Liver (tissue), 9 donors: Measurements from ENCODE around the gene POU6F2. TPM values are rescaled to one million over a fixed set of nuclear protein-coding genes. Genes with fewer than 3 reads are reported as not detected.

Experiments
- DNase-seq: peaks from one replicate; pipeline ENCODE4 v3.0.0-alpha.2; 2017; ENCODE audit warnings: low spot score
- H3K27ac ChIP-seq, 2 donors: one replicate each; pipeline ENCODE4 v1.7.0; 2013; ENCODE audit warnings: inconsistent platforms in 2 of 2, low read length in 2 of 2, control low read depth in 1 of 2, low read depth in 1 of 2, mild to moderate bottlenecking in 1 of 2
- H3K27me3 ChIP-seq, 4 donors: one replicate each; pipeline versions ENCODE4 v1.6.1 to v1.7.0; 2013; ENCODE audit warnings: low read length in 3 of 4, inconsistent platforms in 1 of 4, mild to moderate bottlenecking in 1 of 4, moderate library complexity in 1 of 4; ENCODE audit not compliant: control insufficient read depth in 4 of 4, insufficient read depth in 4 of 4
- H3K36me3 ChIP-seq, 4 donors: one replicate each; pipeline versions ENCODE4 v1.6.1 to v1.7.0; 2013; ENCODE audit warnings: low read length in 3 of 4, mild to moderate bottlenecking in 3 of 4, low read depth in 1 of 4, moderate library complexity in 1 of 4; ENCODE audit not compliant: control insufficient read depth in 4 of 4, insufficient read depth in 3 of 4
- H3K4me1 ChIP-seq, 4 donors: one replicate each; pipeline versions ENCODE4 v1.6.1 to v1.7.0; 2013; ENCODE audit warnings: low read length in 3 of 4, mild to moderate bottlenecking in 3 of 4, moderate library complexity in 1 of 4; ENCODE audit not compliant: control insufficient read depth in 4 of 4, insufficient read depth in 4 of 4
- H3K4me3 ChIP-seq, 3 donors: one replicate each; pipeline versions ENCODE4 v1.6.1 to v1.7.0; 2013; ENCODE audit warnings: low read length in 3 of 3, control low read depth in 1 of 3, low read depth in 1 of 3, mild to moderate bottlenecking in 1 of 3
- H3K9ac ChIP-seq, 2 donors: one replicate each; pipeline ENCODE4 v1.7.0; 2013; ENCODE audit warnings: low read length in 2 of 2, mild to moderate bottlenecking in 2 of 2, moderate library complexity in 2 of 2, control low read depth in 1 of 2, low read depth in 1 of 2
- H3K9me3 ChIP-seq, 4 donors: one replicate each; pipeline versions ENCODE4 v1.6.1 to v1.7.0; 2013; ENCODE audit warnings: low read length in 3 of 4; ENCODE audit not compliant: control insufficient read depth in 4 of 4
- EGR1 ChIP-seq, 2 donors: IDR thresholded peaks; 2 replicates each; pipeline ENCODE4 v1.6.1; 2016 to 2018; ENCODE audit warnings: antibody characterized with exemption in 2 of 2, low read depth in 2 of 2
- FOXA1 ChIP-seq: IDR thresholded peaks from 2 replicates; pipeline ENCODE4 v1.6.1; 2016; ENCODE audit warnings: antibody characterized with exemption
- FOXA2 ChIP-seq: IDR thresholded peaks from 2 replicates; pipeline ENCODE4 v1.6.1; 2016; ENCODE audit warnings: antibody characterized with exemption
- GABPA ChIP-seq, 2 donors: IDR thresholded peaks in 1 of 2; conservative IDR thresholded peaks in 1 of 2; 2 replicates each; pipeline ENCODE4 v1.6.1; 2016; ENCODE audit warnings: antibody characterized with exemption in 2 of 2, mild to moderate bottlenecking in 1 of 2, moderate library complexity in 1 of 2
- HNF4A ChIP-seq, 2 donors: conservative IDR thresholded peaks; 2 replicates each; pipeline ENCODE4 v1.6.1; 2016; ENCODE audit warnings: antibody characterized with exemption in 2 of 2, mild to moderate bottlenecking in 2 of 2
- HNF4G ChIP-seq: IDR thresholded peaks from 2 replicates; pipeline ENCODE4 v1.6.1; 2016; ENCODE audit warnings: antibody characterized with exemption
- JUND ChIP-seq, 2 donors: IDR thresholded peaks; 2 replicates each; pipeline ENCODE4 v1.6.1; 2016; ENCODE audit warnings: antibody characterized with exemption in 2 of 2
- NR2F2 ChIP-seq: IDR thresholded peaks from 2 replicates; pipeline ENCODE4 v1.6.1; 2016; ENCODE audit warnings: antibody characterized with exemption
- RAD21 ChIP-seq, 2 donors: IDR thresholded peaks; 2 replicates each; pipeline ENCODE4 v1.6.1; 2016; ENCODE audit warnings: antibody characterized with exemption in 2 of 2, mild to moderate bottlenecking in 2 of 2
- RXRA ChIP-seq, 2 donors: IDR thresholded peaks; 2 replicates each; pipeline ENCODE4 v1.6.1; 2017 to 2018; ENCODE audit warnings: antibody characterized with exemption in 2 of 2, mild to moderate bottlenecking in 1 of 2
- SP1 ChIP-seq: IDR thresholded peaks from 2 replicates; pipeline ENCODE4 v1.6.1; 2018; ENCODE audit warnings: antibody characterized with exemption, mild to moderate bottlenecking
- TAF1 ChIP-seq: conservative IDR thresholded peaks from 2 replicates; pipeline ENCODE4 v1.6.1; 2016; ENCODE audit warnings: antibody characterized with exemption, mild to moderate bottlenecking
- YY1 ChIP-seq: IDR thresholded peaks from 2 replicates; pipeline ENCODE4 v1.6.1; 2016; ENCODE audit warnings: antibody characterized with exemption, mild to moderate bottlenecking
- WGBS: extraction: QIAGEN DNeasy Blood & Tissue Kit; methylation state at CpG from one replicate; pipeline ENCODE4 v1.1.7; 2013; 5-methylcytosine and 5-hydroxymethylcytosine counted together
- polyA plus RNA-seq, 2 donors: library from polyadenylated mRNA; stranded (reverse) in 1 of 2; unstranded in 1 of 2; fragments of 200-250 nt in 1 of 2; fragments of >200 nt in 1 of 2; fragmentation: Nextera tagmentation in 1 of 2; extraction: Ambion mirVana in 1 of 2; gene quantifications; one replicate each; pipeline versions ENCODE4 v1.2.1 to v1.2.3, GENCODE V29; 2013 to 2015
- total RNA-seq, 2 donors: library from RNA; depleted of rRNA; stranded (reverse); fragments of >200 nt; gene quantifications; one replicate each; pipeline ENCODE4 v1.2.3, GENCODE V29; 2014
- TF ChIP-seq, protein P1 (sequence below): fragments of 150-350 bp; IDR thresholded peaks from 2 replicates; pipeline ENCODE4 v1.5.1; 2017; ENCODE audit warnings: improper control_type of control experiment, low read depth, low read length; ENCODE audit not compliant: missing input control
- TF ChIP-seq, protein P2 (sequence below): IDR thresholded peaks from 2 replicates; pipeline ENCODE4 v1.6.1; 2016; ENCODE audit warnings: antibody characterized with exemption
- TF ChIP-seq, protein P3 (sequence below): IDR thresholded peaks from 2 replicates; pipeline ENCODE4 v1.6.1; 2016; ENCODE audit warnings: antibody characterized with exemption
- TF ChIP-seq, protein P4 (sequence below): IDR thresholded peaks from 2 replicates; pipeline ENCODE4 v1.6.1; 2016; ENCODE audit warnings: antibody characterized with exemption, mild to moderate bottlenecking
- donor health status: healthy.
- donor health status: healthy.
- donor health status: healthy.
- donor health status: healthy.
- donor health status: healthy.

POU6F2 gene
- total and polyA plus RNA-seq, 4 donors = under 0.01 to 0.24 (median 0.08) TPM; not detected in 1

DNA sequence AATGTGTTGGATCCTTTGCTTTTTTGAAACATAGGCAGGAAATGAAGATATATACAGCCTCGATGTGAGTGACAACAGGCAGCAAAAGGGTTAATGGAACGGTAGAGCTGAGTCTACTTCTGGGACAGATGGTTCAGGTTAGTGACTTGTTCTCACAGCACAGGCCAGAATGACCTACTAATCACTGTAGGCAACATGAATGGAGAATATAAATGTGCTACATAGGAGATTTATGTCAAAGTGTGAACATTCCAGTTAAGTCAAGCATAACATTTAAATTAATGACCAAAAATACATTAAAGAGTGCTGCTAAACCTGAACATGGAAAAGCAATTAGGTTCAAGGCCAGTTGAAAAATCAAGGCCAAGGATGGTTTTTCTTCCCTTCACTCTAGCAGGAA lies 235.2 kb downstream of the POU6F2 start:
- DNase-seq = no peak
- no peak for TF ChIP-seq YY1
- no peak for TF ChIP-seq FOXA2
- TF ChIP-seq EGR1 (IDR thresholded peaks at IDR 0.05; ENCODE audit: low read depth in 2 of 2) = no peak
- TF ChIP-seq HNF4A (conservative IDR thresholded peaks at IDR 0.05) = no peak
- TF ChIP-seq, protein P1, sequence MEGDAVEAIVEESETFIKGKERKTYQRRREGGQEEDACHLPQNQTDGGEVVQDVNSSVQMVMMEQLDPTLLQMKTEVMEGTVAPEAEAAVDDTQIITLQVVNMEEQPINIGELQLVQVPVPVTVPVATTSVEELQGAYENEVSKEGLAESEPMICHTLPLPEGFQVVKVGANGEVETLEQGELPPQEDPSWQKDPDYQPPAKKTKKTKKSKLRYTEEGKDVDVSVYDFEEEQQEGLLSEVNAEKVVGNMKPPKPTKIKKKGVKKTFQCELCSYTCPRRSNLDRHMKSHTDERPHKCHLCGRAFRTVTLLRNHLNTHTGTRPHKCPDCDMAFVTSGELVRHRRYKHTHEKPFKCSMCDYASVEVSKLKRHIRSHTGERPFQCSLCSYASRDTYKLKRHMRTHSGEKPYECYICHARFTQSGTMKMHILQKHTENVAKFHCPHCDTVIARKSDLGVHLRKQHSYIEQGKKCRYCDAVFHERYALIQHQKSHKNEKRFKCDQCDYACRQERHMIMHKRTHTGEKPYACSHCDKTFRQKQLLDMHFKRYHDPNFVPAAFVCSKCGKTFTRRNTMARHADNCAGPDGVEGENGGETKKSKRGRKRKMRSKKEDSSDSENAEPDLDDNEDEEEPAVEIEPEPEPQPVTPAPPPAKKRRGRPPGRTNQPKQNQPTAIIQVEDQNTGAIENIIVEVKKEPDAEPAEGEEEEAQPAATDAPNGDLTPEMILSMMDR = no peak
- TF ChIP-seq JUND (IDR thresholded peaks at IDR 0.05) = no peak
- TF ChIP-seq NR2F2 = no peak
- TF ChIP-seq, protein P2, sequence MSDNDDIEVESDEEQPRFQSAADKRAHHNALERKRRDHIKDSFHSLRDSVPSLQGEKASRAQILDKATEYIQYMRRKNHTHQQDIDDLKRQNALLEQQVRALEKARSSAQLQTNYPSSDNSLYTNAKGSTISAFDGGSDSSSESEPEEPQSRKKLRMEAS = no peak
- TF ChIP-seq, protein P3, sequence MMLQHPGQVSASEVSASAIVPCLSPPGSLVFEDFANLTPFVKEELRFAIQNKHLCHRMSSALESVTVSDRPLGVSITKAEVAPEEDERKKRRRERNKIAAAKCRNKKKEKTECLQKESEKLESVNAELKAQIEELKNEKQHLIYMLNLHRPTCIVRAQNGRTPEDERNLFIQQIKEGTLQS = no peak
- no peak for TF ChIP-seq RAD21 (IDR thresholded peaks at IDR 0.05)
- TF ChIP-seq RXRA (IDR thresholded peaks at IDR 0.05) = no peak
- TF ChIP-seq FOXA1 = no peak
- TF ChIP-seq HNF4G = no peak
- TF ChIP-seq, protein P4, sequence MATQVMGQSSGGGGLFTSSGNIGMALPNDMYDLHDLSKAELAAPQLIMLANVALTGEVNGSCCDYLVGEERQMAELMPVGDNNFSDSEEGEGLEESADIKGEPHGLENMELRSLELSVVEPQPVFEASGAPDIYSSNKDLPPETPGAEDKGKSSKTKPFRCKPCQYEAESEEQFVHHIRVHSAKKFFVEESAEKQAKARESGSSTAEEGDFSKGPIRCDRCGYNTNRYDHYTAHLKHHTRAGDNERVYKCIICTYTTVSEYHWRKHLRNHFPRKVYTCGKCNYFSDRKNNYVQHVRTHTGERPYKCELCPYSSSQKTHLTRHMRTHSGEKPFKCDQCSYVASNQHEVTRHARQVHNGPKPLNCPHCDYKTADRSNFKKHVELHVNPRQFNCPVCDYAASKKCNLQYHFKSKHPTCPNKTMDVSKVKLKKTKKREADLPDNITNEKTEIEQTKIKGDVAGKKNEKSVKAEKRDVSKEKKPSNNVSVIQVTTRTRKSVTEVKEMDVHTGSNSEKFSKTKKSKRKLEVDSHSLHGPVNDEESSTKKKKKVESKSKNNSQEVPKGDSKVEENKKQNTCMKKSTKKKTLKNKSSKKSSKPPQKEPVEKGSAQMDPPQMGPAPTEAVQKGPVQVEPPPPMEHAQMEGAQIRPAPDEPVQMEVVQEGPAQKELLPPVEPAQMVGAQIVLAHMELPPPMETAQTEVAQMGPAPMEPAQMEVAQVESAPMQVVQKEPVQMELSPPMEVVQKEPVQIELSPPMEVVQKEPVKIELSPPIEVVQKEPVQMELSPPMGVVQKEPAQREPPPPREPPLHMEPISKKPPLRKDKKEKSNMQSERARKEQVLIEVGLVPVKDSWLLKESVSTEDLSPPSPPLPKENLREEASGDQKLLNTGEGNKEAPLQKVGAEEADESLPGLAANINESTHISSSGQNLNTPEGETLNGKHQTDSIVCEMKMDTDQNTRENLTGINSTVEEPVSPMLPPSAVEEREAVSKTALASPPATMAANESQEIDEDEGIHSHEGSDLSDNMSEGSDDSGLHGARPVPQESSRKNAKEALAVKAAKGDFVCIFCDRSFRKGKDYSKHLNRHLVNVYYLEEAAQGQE = no peak
- no peak for TF ChIP-seq SP1
- TF ChIP-seq TAF1 = no peak
- TF ChIP-seq GABPA (IDR thresholded peaks at IDR 0.05 in 1 of 2, conservative IDR thresholded peaks at IDR 0.05 in 1 of 2) = no peak
- no peaks in the 10 kb centered on the region for H3K9me3 ChIP-seq
- no peak overlapping the region for H3K9ac ChIP-seq
- H3K4me3 ChIP-seq = no peak overlapping the region
- WGBS = 54% methylated on average over 2 of the region's 2 CpGs
- no peaks in the 10 kb centered on the region for H3K4me1 ChIP-seq
- H3K27ac ChIP-seq = no peak overlapping the region
- H3K36me3 ChIP-seq = no peaks in the 10 kb centered on the region
- H3K27me3 ChIP-seq = no peaks in the 10 kb centered on the region

DNA sequence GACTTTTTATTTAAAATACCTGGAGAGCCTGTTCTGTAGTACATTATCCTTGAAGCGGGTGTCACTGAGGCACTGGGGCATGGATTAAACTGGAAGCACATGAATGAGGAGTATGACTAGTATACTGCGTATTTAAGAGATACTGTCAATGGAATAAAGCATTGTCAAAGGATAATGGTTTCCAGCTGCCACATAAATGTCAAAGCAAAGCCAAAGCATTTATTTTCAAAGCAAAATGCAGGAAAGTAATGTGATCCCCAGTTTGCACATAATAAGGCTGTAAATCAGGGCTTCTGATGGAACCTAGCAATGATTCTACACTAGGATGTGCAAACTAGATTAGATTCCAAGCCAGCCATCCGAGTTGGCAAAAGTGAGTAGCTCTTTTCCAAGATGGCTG lies 240.1 kb downstream of the POU6F2 start:
- Histone ChIP-seq H3K27me3 (no peaks in the 10 kb centered on the region), H3K9me3 (no peaks in the 10 kb centered on the region), H3K4me3 (no peak overlapping the region), H3K4me1 (no peaks in the 10 kb centered on the region), H3K9ac (no peak overlapping the region), H3K36me3 (no peaks in the 10 kb centered on the region), H3K27ac (no peak overlapping the region)
- 85% methylated on average over 3 of the region's 3 CpGs for whole genome bisulfite sequencing
- DNase-seq = no peak
- TF ChIP-seq GABPA (IDR thresholded peaks at IDR 0.05 in 1 of 2, conservative IDR thresholded peaks at IDR 0.05 in 1 of 2) = no peak
- TF ChIP-seq NR2F2 = no peak
- TF ChIP-seq, protein P4 = no peak
- no peak for TF ChIP-seq HNF4G
- no peak for TF ChIP-seq TAF1
- TF ChIP-seq EGR1 (IDR thresholded peaks at IDR 0.05; ENCODE audit: low read depth in 2 of 2) = no peak
